Stimulated activated CD8-positive, alpha-beta memory T cell treated with anti-CD3 and anti-CD28 coated beads, Interleukin-7, amount 100 ng/mL, for 4 hours (primary cell): ENCODE measurements around the gene RAC2.
"Not testable (repeated sequence)": the region's sequence is repeated elsewhere in the genome, so short reads cannot be mapped to it uniquely, and the experiment has no call there.

Source experiments
- DNase-seq, 2 donors: peaks; one replicate each; pipeline ENCODE4 v3.0.0-alpha.2; 2020; ENCODE audit warnings: low read depth in 2 of 2

The RAC2 gene

DNA sequence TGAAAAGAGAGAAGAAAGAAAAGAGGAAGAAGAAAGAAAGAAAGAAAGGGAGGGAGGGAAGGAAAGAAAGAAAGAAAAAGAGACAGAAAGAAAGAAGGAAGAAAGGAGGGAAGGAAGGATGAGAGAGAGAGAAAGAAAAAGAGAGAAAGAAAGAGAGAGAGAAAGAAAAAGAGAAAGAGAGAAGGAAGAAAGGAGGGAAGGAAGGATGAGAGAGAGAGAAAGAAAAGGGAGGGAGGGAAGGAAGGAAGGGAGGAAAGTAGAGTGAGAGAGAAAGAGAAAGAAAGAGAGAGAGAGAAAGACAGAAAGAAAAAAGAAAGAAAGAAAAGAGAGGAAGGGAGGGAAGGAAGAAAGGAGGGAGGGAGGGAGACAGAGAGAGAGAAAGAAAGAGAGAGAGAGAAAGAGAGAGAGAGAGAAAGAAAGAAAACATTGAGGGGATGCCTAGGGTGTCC lies 11.5 kb upstream of the RAC2 start:
- DNase-seq, result no peak

DNA sequence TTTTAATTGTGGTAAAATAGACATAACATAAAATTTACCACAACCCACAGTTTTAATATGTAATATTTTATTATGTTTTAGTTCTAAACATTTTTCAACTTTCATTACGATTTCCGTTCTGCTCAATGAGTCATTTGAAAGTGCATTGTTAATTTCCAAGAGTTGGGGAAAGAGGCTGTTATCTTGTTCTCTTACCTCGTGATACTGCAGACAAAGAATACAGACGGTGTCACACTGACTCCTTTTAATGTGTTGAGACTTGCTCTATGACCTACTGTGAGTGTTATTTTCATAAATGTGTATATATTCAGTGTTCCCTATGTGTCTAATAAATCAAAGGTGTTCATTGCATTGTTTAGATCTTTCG lies 10.8 kb upstream of the RAC2 start:
- DNase-seq, result no peak

DNA sequence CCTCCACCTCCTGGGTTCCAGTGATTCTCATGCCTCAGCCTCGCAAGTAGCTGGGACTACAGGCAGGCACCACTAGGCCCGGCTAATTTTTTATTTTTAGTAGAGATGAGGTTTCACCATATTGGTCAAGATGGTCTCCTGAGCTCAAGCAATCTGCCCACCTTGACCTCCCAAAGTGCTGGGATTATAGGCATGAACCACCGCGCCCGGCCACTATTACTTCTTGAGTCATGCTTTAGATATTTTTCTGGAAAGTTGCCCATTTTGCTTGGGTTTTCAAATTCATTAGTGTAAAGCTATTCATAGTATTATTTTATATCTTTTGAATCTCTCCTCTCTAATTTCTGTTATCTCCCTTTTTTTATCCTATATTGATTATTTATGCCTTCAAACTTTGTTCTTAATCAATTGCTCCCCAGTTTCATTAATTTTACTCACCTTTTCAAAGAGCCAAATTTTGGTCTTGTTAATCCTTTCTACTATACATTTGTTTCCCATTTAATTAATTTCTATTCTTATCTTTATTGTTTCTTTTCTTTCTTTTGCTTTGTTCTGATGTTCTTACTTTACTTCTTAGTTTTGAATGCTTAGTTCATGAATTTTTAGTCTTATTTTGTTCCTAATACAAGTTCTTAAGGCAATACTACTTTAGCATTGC lies 10.3 kb upstream of the RAC2 start:
- DNase-seq, result no peak

DNA sequence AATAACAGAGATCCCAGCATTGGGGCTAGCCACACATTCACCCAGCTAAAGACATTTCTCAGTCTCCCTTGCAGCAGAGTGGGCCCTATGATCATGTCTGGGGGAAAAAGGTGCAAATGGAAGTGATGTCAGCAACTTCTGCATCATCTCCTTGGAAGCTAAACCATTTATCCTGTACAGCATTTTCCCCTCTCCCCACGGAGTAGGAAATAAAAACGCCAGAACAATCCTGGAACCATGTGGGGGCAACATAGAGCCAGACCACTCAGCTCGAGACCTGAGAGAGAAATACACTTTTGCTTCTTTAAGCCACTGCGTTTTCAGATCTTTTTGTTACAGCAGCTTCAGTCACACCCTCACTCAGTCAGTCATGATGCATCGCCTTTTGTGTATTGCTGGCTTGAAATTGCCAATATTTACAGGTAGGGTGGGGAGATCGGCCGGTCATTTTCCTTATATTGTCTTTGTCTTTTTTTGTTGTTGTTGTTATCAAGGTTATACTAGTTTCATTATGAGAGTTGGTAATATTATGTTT lies 9.1 kb upstream of the RAC2 start:
- no peak for DNase-seq

DNA sequence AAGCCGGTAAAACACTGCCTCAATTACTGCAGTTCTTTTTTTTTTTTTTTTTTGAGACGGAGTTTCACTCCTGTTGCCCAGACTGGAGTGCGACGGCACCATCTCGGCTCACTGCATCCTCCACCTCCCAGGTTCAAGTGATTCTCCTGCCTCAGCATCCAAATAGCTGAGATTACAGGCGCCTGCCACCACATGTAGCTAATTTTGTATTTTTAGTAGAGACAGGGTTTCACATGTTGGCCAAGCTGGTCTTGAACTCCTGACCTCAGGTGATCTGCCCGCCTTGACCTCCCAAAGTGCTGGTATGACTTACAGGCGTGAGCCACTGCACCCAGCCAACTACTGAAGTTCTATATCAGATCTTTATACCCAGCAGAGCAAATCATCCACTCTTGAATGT lies 7.8 kb upstream of the RAC2 start:
- DNase-seq, result not testable (repeated sequence)

DNA sequence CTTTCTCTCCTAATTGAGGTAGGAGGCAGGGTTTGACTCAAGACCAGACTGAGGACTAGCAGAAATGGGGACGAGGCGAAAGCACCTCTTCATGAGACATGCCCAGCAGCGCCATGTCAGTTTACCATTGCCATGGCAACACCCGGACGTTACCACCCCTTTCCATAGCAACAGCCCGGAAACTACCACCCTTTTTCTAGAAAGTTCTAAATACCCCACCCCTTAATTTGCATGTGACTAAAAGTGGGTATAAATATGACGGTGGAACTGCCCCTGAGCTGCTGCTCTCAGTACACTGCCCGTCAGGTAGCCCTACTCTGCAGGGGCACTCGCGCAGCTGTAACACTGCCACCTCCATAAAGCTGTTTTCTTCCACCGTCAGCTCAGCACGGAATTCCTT lies 5.9 kb upstream of the RAC2 start:
- no peak for DNase-seq

DNA sequence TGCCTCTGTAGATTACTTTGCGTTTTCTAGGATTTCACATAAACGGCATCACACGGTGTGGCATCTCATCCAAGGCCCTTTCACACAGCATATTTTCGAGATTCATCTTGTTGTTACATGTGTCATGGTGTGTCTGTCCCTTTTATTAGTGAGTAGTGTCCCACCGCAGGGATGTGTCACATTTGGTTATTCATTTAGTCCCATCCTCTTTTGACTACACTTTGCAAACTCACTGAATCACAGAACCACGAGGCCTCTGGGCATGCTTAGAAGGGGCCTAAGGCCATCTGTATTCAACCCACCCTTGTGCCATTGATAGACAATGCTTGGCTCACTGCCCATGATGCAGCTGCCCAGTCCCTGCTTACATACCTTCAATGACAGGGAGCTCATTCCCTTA lies 4.2 kb upstream of the RAC2 start:
- no peak for DNase-seq

DNA sequence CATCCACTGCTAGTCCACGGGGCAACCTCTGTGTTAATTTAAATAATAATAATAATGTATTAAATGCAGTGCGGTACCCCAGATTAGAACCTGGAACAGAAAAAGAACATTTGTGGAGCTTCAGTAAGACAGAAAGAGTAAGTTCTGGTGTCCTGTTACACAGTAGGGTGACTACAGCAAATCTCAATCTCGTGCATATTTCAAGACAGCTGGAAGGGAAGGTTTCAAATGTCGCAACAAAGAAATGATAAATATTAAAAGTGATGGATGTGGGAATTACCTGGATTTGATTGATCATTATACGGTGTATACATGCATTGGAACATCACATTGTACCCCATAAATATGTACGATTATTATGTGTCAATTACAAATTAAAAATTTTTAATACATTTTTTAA lies 1.7 kb upstream of the RAC2 start:
- DNase-seq, result no peak

DNA sequence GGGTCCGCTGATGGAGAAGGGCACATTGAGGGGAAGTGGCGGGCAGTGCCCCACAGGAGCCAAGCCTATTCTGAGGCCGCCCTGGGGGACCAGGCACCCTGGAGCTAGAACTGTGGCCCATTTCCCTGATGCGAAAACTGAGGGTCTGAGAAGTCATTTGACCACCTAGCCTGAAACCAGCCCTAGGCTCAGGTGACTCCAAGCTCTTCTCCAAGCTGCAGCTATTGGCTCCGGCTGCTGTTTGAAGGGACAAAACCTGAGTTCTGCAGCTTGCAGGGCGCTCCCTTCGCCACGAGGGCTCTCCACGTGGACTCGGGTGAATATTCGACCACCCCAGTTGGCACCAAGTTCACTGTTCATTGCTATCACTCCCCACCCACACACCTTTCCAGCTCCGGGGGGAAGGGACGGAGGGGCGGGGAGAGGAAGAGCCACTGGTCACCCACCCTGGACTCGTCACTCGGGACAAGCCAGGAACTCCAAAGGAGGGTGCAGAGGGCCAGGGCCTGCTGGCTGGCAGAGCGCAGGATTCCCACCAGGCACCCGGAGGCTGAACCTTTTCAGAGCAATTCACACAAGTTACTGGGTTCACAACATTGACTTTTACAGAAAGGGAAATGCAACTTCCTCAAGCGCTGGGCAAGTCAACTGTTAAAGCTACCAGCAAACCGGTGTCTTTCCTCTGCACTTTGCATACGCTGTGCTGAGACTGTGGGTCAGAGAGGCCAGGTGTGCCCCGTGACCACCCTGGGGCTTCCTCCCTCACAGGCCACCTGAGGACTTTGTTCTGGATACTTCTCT lies 1.1 kb upstream of the RAC2 start:
- DNase-seq, result no peak

DNA sequence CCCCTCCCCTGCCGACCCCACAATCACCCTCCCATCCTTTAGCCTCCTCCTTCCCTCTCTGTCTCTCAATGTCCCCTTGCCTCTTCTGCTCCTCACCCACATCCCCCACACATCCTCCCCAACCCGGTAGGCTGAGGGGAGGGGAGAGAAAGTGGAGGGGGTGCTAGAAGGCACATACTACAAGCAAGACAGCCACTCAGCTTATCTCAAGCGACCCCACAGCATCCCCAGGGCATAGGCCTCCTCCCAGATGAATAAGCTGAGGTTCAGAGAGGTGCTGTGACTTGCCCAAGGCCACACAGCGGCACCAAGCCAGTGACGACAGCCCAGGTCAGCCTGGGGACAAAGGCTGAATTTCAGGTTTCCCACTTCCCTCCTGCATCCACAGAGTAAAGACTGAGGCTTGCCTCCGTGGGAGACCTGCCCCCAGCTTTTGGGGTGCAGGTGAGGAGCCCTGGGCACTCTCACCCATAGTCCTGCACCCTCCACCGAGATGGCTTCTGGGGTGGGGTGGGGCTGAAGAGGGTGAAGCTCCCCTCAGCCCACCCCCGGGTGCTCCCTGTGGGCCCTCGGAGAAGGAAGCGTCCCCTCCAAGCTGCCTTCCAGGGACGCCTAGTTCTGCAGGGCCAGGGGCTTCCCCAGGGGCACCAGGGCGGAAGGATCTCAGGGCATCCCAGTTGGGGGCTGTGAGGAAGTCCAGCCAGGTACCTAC lies 511 bp downstream of the RAC2 start:
- DNase-seq, result no peak

DNA sequence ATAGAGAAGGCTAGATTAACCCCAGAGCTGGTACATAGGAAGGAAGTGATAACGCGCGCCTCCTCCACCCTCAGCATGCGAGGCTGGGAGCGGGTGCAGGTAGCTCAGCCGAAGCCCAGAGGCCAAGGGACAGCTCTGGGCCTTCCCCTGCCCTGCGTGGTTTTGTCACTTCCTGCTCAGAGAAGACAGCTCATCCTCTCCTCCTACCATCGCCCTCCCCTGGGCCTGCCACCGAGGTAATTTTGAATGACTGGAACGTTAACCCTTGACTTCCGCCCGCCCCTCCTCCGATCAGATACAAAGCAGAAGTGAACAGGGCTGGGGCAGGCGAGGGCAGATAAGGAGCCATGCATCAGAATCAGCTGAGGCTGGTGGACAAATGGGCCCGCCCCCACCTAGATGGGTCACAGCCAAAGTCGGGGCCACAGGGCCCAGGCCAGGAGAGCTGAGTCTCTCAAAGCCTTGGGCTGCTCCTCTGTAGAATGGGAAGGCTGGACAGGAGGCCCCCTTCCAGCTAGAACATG lies 1.6 kb downstream of the RAC2 start:
- DNase-seq, result peak; percentile 91 to 92

DNA sequence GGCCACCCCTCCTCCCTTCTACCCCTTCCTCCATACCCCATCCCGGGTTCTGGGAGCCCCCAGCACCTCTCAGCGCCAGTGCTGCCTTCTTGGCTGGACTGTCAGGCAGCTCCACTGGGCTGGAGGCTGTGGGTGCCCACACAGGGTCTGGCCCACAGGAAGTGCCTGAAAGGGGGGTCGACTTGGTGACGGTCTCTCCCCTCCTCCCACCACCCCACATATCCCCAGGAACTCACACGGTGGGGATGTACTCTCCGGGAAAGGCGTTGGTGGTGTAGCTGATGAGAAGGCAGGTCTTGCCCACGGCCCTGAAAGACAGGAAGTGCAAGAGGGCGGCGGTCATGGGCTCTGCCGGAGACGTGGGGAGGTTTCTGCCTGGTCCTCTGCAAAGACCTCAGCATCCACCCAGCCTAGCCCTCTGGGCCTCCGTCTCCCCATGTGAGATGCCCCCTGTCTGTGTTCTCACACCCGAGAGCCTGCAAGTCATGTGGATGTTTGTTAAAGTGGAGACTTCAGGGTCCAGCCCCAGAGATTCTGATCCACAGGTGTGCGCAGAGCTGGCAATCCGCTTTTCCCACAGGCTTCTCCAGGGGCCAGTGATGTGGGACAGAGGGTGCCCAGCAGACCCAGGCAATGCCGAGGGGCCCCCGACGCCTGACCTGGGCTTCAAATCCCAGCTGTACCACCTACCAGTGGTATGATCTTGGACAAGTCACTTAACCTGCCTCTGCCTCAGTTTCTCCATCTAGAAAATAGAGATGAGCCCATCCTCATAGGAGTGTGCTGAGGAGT lies 2.5 kb downstream of the RAC2 start:
- peak in 1 of 2 donors; percentile 52 for DNase-seq

DNA sequence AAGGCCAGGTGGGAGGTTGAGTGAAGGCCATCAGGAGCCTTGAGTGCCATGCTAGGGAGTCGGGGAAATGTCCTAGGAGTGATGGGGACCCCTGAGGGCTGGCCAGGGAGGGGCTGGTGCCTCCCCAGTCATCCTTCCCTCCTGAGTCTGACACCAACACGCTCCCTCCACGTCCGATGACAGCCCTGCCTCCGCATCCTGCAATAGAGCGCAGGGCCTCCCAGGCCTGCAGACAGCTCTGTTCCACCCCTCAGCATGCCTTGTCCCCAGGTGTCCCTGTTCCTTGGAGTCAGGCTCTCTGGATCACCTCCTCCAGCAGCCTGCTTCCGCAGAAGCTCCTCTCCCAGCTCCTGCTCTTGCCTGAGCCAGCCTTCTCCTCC lies 3.1 kb downstream of the RAC2 start:
- DNase-seq, result no peak

DNA sequence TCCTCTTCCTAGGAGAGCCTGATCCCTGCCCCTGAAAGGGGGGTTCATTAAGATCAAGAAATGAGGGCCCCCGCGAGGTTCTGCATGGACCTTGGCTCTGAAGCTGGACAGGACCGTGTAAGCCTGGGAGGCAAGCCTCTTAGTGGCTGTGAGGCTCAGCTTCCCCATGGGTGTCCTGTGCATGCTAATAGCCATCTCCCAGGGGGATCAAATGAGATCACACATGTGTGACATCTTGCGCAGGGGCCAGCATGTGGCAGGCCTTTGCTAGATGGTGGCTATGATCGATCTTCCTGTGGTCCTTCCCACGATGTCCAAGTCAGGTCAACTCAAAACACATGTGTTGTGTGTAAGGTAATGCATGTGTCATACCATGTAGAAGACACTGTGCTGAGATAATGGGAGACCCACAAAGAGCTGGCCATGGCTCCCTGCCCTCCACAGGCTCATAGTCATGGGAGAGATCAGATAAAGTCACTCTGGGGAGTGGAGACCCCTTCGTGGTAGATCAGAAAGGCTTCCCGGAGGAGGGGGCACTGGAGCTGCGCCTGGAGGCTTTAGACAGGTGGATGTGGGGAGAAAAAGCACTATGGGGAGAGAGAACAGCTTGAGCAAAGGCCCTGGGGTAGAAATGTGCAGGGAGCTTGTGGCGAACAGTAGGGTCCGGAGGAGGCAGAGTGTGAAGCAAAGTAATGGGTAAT lies 3.7 kb downstream of the RAC2 start:
- no peak for DNase-seq

DNA sequence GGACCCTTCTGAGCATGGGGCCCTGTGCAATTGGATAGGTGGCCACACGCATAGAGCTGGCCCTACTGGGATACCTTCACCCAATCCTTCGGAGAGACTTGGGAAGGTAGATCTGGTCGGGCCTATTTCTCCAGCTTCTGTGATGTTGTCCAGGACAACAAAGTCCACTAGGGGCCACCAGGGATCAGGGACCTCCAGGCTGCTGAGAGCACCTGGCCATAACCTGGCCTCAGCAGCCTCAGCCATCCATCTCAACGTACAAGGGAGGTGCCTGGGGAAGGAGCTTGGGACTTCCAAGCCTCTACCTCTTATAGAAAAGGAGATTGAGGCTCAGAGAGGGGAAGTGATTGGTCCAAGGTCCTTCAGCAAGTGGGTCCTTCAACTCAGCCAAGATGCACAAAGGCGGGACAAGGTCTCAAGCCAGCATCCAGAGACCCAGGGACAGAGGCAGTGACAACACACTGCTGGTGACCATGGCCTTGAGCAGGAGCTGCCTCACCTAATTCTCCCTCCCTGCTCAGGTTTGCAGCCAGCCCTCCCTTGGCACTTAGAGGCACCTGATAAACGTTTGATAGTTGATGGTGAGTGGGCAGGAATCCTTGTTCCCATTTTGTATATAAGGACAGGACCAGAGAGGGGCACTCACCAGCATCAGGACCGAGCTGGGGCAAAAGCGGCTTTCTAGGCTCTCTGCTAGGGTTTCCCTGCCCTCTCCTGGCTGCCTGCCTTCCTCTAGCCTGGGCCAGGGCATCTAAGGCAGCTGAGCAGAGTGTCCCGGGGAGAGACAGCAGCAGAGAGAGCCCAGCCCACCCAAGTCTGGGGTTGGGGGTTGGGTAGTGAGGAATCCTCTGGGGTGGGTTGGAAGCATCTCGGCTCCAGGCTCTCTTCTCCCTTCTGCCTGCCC lies 4.5 kb downstream of the RAC2 start:
- DNase-seq, result no peak

DNA sequence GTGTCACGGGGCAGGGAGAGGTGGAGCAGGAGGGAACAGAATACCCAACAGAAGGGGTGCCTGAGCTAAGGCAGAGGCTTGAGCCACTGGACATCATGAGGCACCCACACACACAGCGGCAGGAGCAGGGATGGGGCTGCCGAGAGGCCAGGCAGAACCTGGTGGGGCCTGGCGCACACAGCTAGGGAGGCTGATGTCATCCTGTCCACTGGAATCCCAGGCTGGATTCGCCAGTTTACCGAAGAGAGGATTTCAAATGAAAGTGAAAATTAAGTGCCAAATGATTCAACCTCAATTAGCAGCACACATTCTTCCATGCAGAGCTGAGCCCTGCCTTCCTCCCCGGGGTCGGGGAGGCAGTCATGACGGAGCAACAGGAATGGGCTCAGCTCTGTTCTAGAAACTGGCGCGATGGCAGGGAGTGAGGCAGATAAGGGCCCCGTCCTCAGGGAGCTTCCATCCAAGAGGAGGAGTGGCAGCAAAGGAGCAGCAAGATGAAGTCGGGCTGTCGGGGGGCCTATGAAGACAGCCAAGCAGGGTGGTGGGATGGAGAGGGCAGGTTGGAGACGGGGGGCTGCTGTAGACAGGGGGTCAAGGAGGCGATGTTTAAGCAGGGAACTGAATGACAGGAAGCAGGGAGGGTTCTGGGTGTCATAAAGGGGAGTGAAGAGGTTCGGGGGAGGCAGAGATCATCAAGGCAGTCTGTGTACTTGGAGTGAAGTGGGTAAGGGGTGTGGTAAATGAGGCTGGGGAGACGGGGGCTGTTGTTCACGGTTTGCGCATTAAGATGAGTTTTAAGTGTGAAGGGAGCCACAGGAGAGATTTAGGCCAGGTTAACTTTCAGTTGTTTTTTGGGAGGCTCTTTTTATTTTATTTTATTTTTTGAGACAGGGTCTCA lies 6.4 kb downstream of the RAC2 start:
- no peak for DNase-seq

DNA sequence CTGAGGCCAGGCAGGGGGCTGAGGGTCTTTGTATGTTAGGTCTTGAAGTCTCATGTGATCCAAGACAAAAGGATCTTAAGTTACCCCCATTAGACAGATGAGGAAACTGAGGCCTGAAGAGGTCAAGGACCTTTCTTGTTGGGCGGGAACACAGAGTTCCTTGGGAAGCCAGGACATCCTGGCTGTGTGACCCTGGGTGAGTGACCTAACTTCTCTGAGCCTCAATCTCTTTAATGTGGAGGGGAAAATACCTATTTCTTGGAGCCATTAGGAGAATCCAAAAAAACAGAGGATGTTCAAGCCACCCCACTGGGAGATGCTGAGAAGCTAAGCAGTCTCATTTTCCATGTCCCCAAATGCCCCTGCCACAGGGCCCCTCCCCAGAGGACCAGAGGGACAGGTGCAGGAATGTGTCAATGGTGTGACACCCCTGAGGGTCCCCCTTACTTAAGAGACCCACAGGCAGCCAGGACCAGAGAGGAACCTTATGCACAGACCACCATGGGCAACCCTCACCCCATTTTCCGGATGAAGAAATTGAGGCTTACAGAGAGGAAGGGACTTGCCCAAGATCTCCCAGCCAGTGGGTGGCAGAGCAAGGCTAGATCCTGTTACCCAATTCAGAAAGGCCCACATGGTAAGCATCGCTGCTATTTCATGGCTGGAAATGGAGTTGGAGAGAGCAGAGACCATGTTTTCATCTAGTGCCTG lies 8.0 kb downstream of the RAC2 start:
- no peak for DNase-seq
